Bronchial epithelial cell (primary cell): ENCODE results near the gene EML6. TPM values are rescaled to one million over a fixed set of nuclear protein-coding genes. Genes with fewer than 3 reads are reported as not detected.

Experiments used
- DNase-seq: peaks from one replicate; pipeline ENCODE4 v3.0.0-alpha.2; 2010; ENCODE audit warnings: low read depth
- FAIRE-seq: peaks from 2 replicates; lab custom pipeline; 2011; peaks lifted over from hg19 to GRCh38; lab: Jason Lieb, UNC
- H3K27me3 ChIP-seq: 2 replicates; pipeline ENCODE4 v1.5.1; 2011; ENCODE audit warnings: low read length; ENCODE audit not compliant: control insufficient read depth, insufficient read depth
- H3K36me3 ChIP-seq: 2 replicates; pipeline ENCODE4 v1.5.1; 2011; ENCODE audit warnings: low read length; ENCODE audit not compliant: control insufficient read depth, insufficient read depth
- H3K4me3 ChIP-seq: 2 replicates; pipeline ENCODE4 v1.5.1; 2011; ENCODE audit warnings: mild to moderate bottlenecking, low read depth, low read length, control low read depth
- CTCF ChIP-seq: IDR thresholded peaks from 2 replicates; pipeline ENCODE4 v1.5.1; 2011; ENCODE audit warnings: mild to moderate bottlenecking, moderate library complexity, low read length, control low read depth, inconsistent platforms; ENCODE audit not compliant: insufficient read depth, severe bottlenecking
- total RNA-seq: library from RNA; depleted of rRNA; stranded (reverse); fragments of >200 nt; gene quantifications from 2 replicates; pipeline ENCODE4 v1.2.1, GENCODE V29; 2014

Gene EML6
- total RNA-seq, 1 donor from 2014 or later, result 0.53 TPM

GRCh38 chr2:54678719-54679118 is 44.7 kb upstream of the EML6 start:
- no peak for FAIRE-seq
- no peak for TF ChIP-seq CTCF
- no peaks in the 10 kb centered on the region for H3K36me3 ChIP-seq
- H3K27me3 ChIP-seq, result no peaks in the 10 kb centered on the region
- DNase-seq, result no peak
- H3K4me3 ChIP-seq, result no peak overlapping the region

GRCh38 chr2:54680397-54681041 is 42.9 kb upstream of the EML6 start:
- TF ChIP-seq CTCF, result no peak
- Histone ChIP-seq H3K4me3 (no peak overlapping the region), H3K27me3 (no peaks in the 10 kb centered on the region), H3K36me3 (no peaks in the 10 kb centered on the region)
- FAIRE-seq, result no peak
- DNase-seq, result no peak

GRCh38 chr2:54681416-54681815 is 42.0 kb upstream of the EML6 start:
- H3K4me3 ChIP-seq, result no peak overlapping the region
- TF ChIP-seq CTCF, result no peak
- no peak for FAIRE-seq

GRCh38 chr2:54683596-54683995 is 39.9 kb upstream of the EML6 start:
- Histone ChIP-seq H3K36me3 (no peaks in the 10 kb centered on the region), H3K27me3 (no peaks in the 10 kb centered on the region), H3K4me3 (no peak overlapping the region)
- no peak for TF ChIP-seq CTCF
- DNase-seq, result no peak
- no peak for FAIRE-seq

More at GRCh38 chr2:54681416-54681815, 42.0 kb upstream of the EML6 start:
- DNase-seq, result no peak
- no peaks in the 10 kb centered on the region for H3K27me3 ChIP-seq
- no peaks in the 10 kb centered on the region for H3K36me3 ChIP-seq

GRCh38 chr2:54685263-54685775 is 38.1 kb upstream of the EML6 start:
- FAIRE-seq, result no peak
- H3K27me3 ChIP-seq, result no peaks in the 10 kb centered on the region
- H3K36me3 ChIP-seq, result no peaks in the 10 kb centered on the region
- TF ChIP-seq CTCF, result no peak
- H3K4me3 ChIP-seq, result no peak overlapping the region
- DNase-seq, result no peak
